Measurements from ENCODE around the gene MAPK8IP1.

The MAPK8IP1 gene

DNA sequence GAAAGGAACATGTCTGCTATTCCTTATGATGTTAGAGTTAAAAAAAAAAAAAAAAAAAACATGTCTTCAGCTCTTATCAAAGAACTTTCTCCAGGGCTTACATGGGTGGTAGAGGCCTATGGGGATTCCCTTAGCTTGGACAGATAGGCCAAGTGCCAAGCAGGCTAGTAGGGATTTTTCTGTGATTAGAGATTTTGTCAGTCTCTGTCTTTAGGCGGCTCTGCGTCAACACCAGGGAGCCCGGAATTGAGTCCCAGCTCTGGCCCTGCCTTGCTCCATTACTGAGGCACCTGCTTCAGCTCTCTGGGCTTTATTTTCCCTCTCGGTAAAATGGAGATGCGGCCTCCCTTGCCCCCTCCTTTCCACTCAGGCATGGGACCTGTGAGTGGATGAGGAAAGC, 25.1 kb upstream of the MAPK8IP1 start:
- no peak for DNase-seq

GRCh38 chr11:45860764-45861510, 24.5 kb upstream of the MAPK8IP1 start:
- peak in 1 of 14 donors; percentile 25 for DNase-seq

DNA sequence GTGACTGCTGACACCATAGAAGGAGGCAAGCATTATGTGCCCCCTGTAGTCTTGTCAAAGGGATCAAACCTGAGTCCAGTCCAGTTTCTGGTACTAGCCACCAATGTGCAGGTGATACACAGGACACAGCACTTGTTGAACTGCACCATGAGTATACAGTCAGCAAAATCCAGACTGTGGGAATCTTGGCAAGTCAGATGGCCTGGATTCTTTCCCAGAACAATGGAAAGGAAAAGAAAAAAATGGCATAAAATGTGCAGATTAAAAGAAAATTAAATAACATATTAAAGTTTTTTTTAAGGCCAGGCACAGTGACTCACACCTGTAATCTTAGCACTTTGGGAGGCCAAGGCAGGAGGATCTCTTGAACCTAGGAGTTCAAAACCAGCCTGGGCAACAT, 21.4 kb upstream of the MAPK8IP1 start:
- DNase-seq, result peak in 1 of 14 donors; percentile 18

- no peak for DNase-seq
These were observed 15.9 kb upstream of the MAPK8IP1 start for GRCh38 chr11:45869551-45869950.

DNA sequence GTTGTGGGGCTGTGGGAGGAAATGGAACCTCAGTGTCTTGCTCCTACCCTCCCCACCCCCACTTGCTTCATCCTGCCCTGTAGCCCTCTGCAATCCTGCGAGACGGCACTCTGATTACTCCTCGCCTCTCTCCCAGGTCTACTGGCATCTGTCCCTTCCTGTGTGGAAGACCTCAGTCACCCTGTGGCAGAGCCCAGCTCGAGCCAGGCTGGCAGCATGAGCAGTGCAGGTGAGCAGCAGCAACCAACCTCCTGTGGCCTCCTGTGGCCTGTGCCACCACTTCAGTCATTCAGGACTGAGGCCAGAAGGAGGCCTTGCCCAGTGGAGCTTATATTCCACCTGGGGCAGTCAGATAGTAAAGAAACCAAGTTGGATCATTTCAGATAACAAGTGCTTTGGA, 14.7 kb upstream of the MAPK8IP1 start:
- no peak for DNase-seq

- DNase-seq, result no peak
These were observed 13.8 kb upstream of the MAPK8IP1 start for GRCh38 chr11:45871638-45872037.

GRCh38 chr11:45872651-45873356, 12.6 kb upstream of the MAPK8IP1 start:
- DNase-seq, result peak in 10 of 14 donors; percentile 8 to 84 (median 50)

DNA sequence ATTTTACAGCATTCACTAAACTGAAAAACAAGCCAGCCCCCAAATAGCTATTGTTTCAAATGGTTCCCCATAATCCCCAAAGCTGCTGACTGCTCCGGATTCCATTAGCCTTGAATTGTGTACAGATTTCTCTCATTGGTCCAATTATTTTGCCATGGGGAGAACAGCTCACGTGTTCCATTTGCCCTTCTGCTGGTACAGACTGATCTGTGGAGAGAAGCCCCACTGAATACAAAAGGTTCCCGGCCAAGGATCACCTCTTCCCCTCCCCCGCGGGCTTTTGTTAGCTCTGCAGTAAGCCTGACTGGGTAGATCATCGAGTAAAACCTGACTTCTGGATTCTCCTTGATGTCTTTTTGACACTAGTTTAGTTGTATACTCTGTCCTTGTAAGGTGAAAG, 9.1 kb upstream of the MAPK8IP1 start:
- peak in 1 of 14 donors; percentile 84 for DNase-seq

GRCh38 chr11:45877221-45877620, 8.2 kb upstream of the MAPK8IP1 start:
- no peak for DNase-seq

DNA sequence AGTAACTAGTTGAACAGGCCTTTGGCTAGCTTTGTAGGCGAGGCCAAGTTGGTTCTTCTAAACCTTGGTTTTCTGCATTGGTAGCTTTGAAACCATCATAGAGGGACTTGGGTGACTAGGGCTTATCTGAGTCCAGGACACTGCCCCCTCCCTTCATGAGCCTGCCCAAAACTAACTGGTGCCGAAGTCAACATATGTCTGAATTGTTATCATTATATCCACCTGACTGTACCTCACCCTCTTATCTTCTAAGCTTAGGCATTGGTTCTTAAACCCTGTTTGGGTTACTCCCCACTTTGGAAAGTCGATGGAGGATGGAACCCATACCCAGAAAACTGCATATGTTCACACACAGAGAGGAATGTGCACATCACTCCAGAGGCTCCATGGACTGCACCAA, 7.6 kb upstream of the MAPK8IP1 start:
- DNase-seq, result no peak

DNA sequence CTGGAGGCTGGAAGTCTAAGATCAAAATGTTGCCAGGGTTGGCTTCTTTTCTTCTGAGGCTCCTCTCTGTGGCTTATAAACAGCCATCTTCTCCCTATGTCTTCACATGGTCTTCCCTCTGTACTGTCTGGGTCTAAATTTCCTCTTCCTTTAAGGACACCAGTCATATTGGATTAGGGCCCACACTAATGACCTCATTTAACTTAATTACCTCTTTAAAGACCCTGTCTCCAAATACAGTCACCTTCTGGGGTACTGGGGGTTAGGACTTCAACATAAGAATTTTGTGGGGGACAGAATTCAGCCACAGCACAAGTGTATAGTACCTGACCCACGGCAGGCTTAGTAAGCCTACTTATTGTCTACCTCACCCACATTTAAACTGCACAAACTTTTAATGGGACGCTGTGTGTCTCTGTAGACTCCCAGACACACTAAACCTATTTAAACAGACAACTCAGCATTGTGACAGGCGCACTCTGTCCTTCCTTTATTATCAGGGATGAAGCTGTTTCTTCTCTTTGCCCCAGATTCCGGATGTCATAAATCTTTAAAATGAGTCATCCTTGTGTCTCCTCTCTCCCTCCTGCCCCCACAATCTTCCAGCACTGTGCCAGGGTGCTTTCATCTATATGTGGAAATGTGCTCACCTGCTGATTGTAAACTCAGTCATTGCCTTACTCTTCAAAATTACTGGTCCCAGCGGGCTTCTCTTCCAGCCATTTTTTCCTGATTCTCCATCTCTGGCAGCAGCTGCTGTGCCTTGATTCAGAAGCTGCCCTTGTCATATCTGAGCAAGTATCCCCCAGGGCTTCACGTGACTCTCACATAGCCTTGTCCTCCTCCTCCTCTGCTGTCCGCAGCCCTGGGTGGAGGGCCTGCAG, 5.4 kb upstream of the MAPK8IP1 start:
- no peak for DNase-seq

- peak in 3 of 14 donors; percentile 17 to 92 (median 31) for DNase-seq
These were observed 4.5 kb upstream of the MAPK8IP1 start for GRCh38 chr11:45880772-45881570.

- peak in 2 of 14 donors; percentile 40 to 77 for DNase-seq
These were observed 3.6 kb upstream of the MAPK8IP1 start for GRCh38 chr11:45881708-45882368.

GRCh38 chr11:45884596-45885185, 760 bp upstream of the MAPK8IP1 start:
- no peak for DNase-seq

DNA sequence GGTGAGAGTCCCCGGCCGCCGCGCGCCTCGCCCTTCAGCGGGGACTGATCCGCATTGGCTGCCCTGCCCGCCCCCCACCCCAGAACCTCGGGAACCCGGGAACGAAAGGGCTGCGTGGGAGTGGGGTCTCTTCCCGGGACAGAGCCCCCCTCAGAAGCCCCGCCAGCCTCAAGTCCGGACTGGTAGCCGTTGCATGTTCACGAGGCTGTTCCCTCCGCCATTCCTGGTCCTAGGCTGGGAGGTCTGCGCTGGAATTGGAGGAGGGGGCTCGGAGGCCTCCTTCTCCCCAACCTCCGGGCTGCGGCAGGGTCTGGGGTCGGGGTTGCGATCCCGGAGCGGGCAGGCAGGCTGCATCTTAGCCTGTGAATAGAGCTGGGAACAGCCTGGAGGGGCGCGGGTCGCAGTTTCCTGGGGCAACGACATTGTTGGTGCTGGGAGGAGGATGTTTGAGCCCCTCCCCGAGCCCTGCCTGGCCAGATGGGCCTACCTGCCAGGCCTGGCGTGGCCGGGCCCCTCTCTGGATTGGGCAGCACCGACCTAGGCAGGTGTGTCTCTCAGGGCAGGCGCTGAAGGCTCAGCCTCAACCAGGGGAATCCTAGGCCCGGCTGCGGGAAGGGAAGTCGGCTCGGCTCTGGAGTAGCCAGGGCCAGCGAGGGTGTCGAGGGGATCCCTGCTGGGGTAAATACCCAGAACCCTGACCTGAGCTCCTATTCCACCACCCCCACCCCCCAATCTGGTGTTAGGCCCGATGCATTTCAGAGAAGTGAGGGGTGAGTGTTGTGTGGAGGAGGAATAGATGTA, 670 bp downstream of the MAPK8IP1 start:
- peak in 1 of 14 donors; percentile 44 for DNase-seq

GRCh38 chr11:45886816-45887520, 1.5 kb downstream of the MAPK8IP1 start:
- DNase-seq, result no peak

DNA sequence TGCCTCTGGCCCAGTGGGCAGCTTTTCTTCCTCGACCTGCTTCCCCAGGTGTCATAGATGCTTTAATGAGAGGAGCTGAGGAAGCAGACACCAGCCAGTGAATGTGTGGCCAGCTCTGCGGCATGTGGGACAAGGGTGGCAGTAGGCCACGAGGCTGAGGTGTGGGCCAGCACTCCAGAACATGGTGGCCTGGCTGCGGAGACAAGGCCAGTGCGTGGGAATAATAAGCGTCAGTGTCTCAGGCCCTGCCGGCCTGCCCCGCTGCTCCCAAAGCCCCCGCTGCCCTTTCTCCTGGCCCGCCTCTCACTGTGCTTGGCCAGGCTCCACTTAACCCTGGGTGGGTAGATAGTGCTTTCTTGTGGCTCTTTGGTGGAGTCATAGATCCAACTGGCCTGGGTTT, 2.1 kb downstream of the MAPK8IP1 start:
- DNase-seq, result no peak

DNA sequence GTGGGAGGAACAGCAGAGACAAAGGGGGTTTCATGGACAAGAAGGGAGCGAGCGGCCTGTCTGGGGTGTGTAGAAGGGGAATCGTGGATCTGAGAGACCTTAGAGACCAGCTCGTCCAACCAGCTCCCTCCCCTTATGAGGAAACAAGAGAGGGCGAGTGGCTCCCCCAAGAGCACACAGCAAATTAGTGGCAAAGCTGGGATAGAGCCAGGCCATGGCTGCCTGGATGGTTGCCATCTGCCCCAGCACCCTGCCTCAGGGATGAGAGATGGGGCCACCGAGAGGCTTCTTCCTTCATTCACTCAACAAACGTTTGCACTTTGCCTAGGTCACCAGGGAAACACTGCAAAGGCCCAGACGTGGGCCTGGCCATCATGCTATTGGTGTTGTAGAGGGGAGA, 4.1 kb downstream of the MAPK8IP1 start:
- no peak for DNase-seq

DNA sequence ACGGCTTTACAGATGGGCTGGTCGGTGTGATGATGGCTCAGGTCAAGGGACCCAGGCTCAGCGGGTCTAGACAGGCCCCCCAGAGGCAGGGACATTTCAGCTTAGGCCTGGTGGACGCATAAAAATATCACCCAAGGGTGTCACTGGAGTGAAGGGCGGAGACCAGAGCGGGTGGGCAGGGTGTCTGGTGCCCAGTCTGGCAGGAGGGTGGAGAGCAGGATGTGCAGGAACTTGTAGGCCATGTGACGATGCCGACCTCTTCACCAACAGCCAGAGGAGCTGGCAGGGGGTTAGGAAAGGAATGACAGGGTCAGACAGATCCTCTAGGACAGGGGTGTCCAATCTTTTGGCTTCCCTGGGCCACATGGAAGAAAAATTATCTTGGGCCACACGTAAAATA, 4.5 kb downstream of the MAPK8IP1 start:
- DNase-seq, result no peak
